Keratinocyte (primary cell): Measurements from ENCODE around the gene C16orf46.

Experiments used
- EZH2 ChIP-seq: IDR thresholded peaks from one replicate; pipeline ENCODE4 v1.6.1; 2012; ENCODE audit warnings: inconsistent platforms, mild to moderate bottlenecking, low read length, moderate library complexity
- TF ChIP-seq, protein P1 (sequence below), 3 experiments: IDR thresholded peaks in 1 of 3; conservative IDR thresholded peaks in 1 of 3; optimal IDR thresholded peaks in 1 of 3; 2 replicates in 2 of 3; 3 replicates in 1 of 3; pipeline versions ENCODE3 to v1.5.1; 2011; ENCODE audit warnings: low read length in 3 of 3, mild to moderate bottlenecking in 3 of 3, moderate library complexity in 2 of 3, control low read depth in 1 of 3, inconsistent platforms in 1 of 3; ENCODE audit not compliant: insufficient read depth in 2 of 3; ENCODE audit errors: extremely low read depth in 1 of 3

DNA sequence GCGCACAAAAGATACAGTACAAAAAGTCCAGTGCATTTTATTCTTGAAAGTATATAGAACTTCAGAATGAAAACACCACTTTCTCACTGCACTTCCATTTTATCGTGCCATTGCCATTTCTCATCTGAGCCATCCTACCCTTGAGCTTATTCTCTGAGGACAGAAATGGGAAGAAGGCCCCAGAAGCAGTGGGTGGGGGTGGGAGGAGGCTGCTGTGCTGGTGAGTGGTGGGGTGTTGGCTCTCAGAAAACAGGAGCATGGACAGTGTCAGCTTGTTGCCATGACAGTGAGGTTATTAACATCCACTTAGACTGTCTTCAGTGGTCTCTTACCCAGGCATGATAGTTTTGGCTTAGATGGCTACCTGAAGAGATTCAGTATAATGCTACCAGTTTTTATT is 36.9 kb downstream of the C16orf46 start:
- TF ChIP-seq, protein P1, sequence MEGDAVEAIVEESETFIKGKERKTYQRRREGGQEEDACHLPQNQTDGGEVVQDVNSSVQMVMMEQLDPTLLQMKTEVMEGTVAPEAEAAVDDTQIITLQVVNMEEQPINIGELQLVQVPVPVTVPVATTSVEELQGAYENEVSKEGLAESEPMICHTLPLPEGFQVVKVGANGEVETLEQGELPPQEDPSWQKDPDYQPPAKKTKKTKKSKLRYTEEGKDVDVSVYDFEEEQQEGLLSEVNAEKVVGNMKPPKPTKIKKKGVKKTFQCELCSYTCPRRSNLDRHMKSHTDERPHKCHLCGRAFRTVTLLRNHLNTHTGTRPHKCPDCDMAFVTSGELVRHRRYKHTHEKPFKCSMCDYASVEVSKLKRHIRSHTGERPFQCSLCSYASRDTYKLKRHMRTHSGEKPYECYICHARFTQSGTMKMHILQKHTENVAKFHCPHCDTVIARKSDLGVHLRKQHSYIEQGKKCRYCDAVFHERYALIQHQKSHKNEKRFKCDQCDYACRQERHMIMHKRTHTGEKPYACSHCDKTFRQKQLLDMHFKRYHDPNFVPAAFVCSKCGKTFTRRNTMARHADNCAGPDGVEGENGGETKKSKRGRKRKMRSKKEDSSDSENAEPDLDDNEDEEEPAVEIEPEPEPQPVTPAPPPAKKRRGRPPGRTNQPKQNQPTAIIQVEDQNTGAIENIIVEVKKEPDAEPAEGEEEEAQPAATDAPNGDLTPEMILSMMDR (optimal IDR thresholded peaks at IDR 0.05 in 1 of 3, IDR thresholded peaks at IDR 0.05 in 1 of 3, conservative IDR thresholded peaks at IDR 0.05 in 1 of 3; ENCODE audit: extremely low read depth in 1 of 3, insufficient read depth in 2 of 3, low read length in 3 of 3): no peak
- no peak for TF ChIP-seq EZH2
